BE2C (cell line): ENCODE data around the gene ATCAY.
A peak's percentile ranks its signal among the peaks of the same experiment; 100 is the strongest.

Source experiments
- DNase-seq: peaks from one replicate; pipeline ENCODE4 v3.0.0-alpha.2; 2020
- H3K27me3 ChIP-seq: fragments of 250-450 bp; sonication (Bioruptor Pico); 2 replicates; pipeline ENCODE4 v1.5.1; 2020; ENCODE audit warnings: mild to moderate bottlenecking
- H3K36me3 ChIP-seq: fragments of 250-450 bp; sonication (Bioruptor Pico); 2 replicates; pipeline ENCODE4 v1.5.1; 2020; ENCODE audit warnings: mild to moderate bottlenecking
- H3K4me1 ChIP-seq: fragments of 250-450 bp; sonication (Bioruptor Pico); 2 replicates; pipeline ENCODE4 v1.5.1; 2020
- H3K4me3 ChIP-seq: 2 replicates; pipeline ENCODE4 v1.5.1; 2011; ENCODE audit warnings: low read depth, low read length
- H3K9me3 ChIP-seq: fragments of 250-450 bp; sonication (Bioruptor Pico); 2 replicates; pipeline ENCODE4 v1.5.1; 2020
- TF ChIP-seq, protein P1 (sequence below): IDR thresholded peaks from 2 replicates; pipeline ENCODE4 v1.5.1; 2012; ENCODE audit warnings: mild to moderate bottlenecking, low read depth, low read length

The ATCAY gene

DNA sequence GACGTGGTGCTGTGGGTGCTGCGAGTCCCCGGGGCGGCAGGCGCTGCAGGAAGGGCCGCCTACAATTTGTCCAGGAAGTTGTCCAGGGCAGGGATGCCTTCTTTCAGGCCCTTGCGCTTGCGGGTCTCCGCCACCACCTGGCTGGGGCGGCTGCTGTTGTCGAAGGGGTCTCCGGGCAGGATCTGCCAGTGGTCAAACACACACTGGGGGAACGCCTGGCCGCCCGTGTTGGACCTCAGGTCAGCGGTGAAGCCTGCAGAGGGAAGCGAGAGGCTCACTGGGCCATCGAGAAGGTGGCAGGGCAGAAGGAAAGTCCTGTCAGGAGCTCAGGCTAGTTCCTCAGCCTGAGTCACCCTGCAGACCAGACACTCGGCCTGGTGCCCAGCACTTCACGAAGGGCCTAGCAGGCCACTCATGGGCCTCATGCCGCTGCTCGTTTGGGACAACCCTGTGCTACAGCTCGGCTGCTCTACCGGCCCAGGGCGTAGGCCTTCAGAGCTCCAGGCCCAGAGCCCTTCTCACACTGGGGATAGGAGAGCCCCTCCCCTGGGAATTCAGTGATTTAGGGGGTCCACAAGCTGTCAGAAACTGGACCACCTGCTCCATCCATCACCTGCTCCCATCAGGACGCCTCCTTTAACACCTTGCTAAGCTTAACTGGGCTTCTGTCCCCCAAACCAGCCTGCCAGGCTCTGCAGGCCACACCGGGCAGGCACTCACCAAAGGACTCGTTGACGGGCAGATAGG, 96.2 kb downstream of the ATCAY start:
- TF ChIP-seq, protein P1, sequence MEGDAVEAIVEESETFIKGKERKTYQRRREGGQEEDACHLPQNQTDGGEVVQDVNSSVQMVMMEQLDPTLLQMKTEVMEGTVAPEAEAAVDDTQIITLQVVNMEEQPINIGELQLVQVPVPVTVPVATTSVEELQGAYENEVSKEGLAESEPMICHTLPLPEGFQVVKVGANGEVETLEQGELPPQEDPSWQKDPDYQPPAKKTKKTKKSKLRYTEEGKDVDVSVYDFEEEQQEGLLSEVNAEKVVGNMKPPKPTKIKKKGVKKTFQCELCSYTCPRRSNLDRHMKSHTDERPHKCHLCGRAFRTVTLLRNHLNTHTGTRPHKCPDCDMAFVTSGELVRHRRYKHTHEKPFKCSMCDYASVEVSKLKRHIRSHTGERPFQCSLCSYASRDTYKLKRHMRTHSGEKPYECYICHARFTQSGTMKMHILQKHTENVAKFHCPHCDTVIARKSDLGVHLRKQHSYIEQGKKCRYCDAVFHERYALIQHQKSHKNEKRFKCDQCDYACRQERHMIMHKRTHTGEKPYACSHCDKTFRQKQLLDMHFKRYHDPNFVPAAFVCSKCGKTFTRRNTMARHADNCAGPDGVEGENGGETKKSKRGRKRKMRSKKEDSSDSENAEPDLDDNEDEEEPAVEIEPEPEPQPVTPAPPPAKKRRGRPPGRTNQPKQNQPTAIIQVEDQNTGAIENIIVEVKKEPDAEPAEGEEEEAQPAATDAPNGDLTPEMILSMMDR = no peak
- Histone ChIP-seq H3K4me1 (peaks cover 17% of the 10 kb centered on the region), H3K4me3 (no peak overlapping the region), H3K27me3 (no peaks in the 10 kb centered on the region), H3K9me3 (no peaks in the 10 kb centered on the region), H3K36me3 (peaks cover 71% of the 10 kb centered on the region)
- peak; percentile 91 for DNase-seq
